ENCODE data around the gene CIB2. TPM values are rescaled to one million over a fixed set of nuclear protein-coding genes. Genes with fewer than 3 reads are reported as not detected.

The CIB2 gene
- polyA plus RNA-seq, 2 donors = 0.49 to 2.6 TPM

- Histone ChIP-seq H3K9me3 (ENCODE audit: control insufficient read depth in 2 of 2, insufficient read depth in 1 of 2, low read depth in 1 of 2, low read length in 1 of 2) (no peaks in the 10 kb centered on the region), H3K27me3 (ENCODE audit: control insufficient read depth in 1 of 2, insufficient read depth in 2 of 2, low read length in 2 of 2) (no peaks in the 10 kb centered on the region), H3K36me3 (ENCODE audit: control insufficient read depth in 2 of 2, insufficient read depth in 2 of 2, low read length in 1 of 2) (no peaks in the 10 kb centered on the region), H3K4me1 (ENCODE audit: control insufficient read depth in 2 of 2, insufficient read depth in 2 of 2, low read length in 1 of 2) (peaks cover 0 to 7% of the 10 kb centered on the region in 2 donors), H3K4me3 (ENCODE audit: low read depth in 1 of 2, low read length in 2 of 2) (peak overlapping the region; percentile 59 to 64), H3K27ac (ENCODE audit: low read depth in 2 of 2, low read length in 1 of 2) (peak overlapping the region in 1 of 2 donors; percentile 43)
- 34 to 61% methylated on average over 24 to 51 of the region's 51 CpGs for WGBS, 2 donors
Observed at GRCh38 chr15:78130466-78131294, 565 bp downstream of the CIB2 start.

GRCh38 chr15:78129751-78130287 is 1.4 kb downstream of the CIB2 start:
- Histone ChIP-seq H3K4me3 (ENCODE audit: low read depth in 1 of 2, low read length in 2 of 2) (no peak overlapping the region), H3K4me1 (ENCODE audit: control insufficient read depth in 2 of 2, insufficient read depth in 2 of 2, low read length in 1 of 2) (peaks cover 0 to 7% of the 10 kb centered on the region in 2 donors)
- WGBS, 2 donors = 91 to 92% methylated on average over 5 of the region's 5 CpGs

GRCh38 chr15:78129077-78129750 is 2.0 kb downstream of the CIB2 start:
- no peaks in the 10 kb centered on the region for H3K27me3 ChIP-seq (ENCODE audit: control insufficient read depth in 1 of 2, insufficient read depth in 2 of 2, low read length in 2 of 2)
- H3K4me1 ChIP-seq (ENCODE audit: control insufficient read depth in 2 of 2, insufficient read depth in 2 of 2, low read length in 1 of 2) = peaks cover 0 to 7% of the 10 kb centered on the region in 2 donors
- H3K4me3 ChIP-seq (ENCODE audit: low read depth in 1 of 2, low read length in 2 of 2) = no peak overlapping the region
- H3K27ac ChIP-seq (ENCODE audit: low read depth in 2 of 2, low read length in 1 of 2) = no peak overlapping the region
- H3K36me3 ChIP-seq (ENCODE audit: control insufficient read depth in 2 of 2, insufficient read depth in 2 of 2, low read length in 1 of 2) = no peaks in the 10 kb centered on the region
- H3K9me3 ChIP-seq (ENCODE audit: control insufficient read depth in 2 of 2, insufficient read depth in 1 of 2, low read depth in 1 of 2, low read length in 1 of 2) = no peaks in the 10 kb centered on the region
- WGBS, 2 donors = 65 to 67% methylated on average over 8 of the region's 8 CpGs

More at GRCh38 chr15:78129751-78130287, 1.4 kb downstream of the CIB2 start:
- H3K27me3 ChIP-seq (ENCODE audit: control insufficient read depth in 1 of 2, insufficient read depth in 2 of 2, low read length in 2 of 2) = no peaks in the 10 kb centered on the region
- H3K27ac ChIP-seq (ENCODE audit: low read depth in 2 of 2, low read length in 1 of 2) = no peak overlapping the region
- no peaks in the 10 kb centered on the region for H3K36me3 ChIP-seq (ENCODE audit: control insufficient read depth in 2 of 2, insufficient read depth in 2 of 2, low read length in 1 of 2)
- H3K9me3 ChIP-seq (ENCODE audit: control insufficient read depth in 2 of 2, insufficient read depth in 1 of 2, low read depth in 1 of 2, low read length in 1 of 2) = no peaks in the 10 kb centered on the region

- no peak overlapping the region for H3K27ac ChIP-seq (ENCODE audit: low read depth in 2 of 2, low read length in 1 of 2)
- H3K9me3 ChIP-seq (ENCODE audit: control insufficient read depth in 2 of 2, insufficient read depth in 1 of 2, low read depth in 1 of 2, low read length in 1 of 2) = no peaks in the 10 kb centered on the region
- H3K27me3 ChIP-seq (ENCODE audit: control insufficient read depth in 1 of 2, insufficient read depth in 2 of 2, low read length in 2 of 2) = no peaks in the 10 kb centered on the region
- peaks cover 0 to 5% of the 10 kb centered on the region in 2 donors for H3K4me1 ChIP-seq (ENCODE audit: control insufficient read depth in 2 of 2, insufficient read depth in 2 of 2, low read length in 1 of 2)
- H3K36me3 ChIP-seq (ENCODE audit: control insufficient read depth in 2 of 2, insufficient read depth in 2 of 2, low read length in 1 of 2) = no peaks in the 10 kb centered on the region
- WGBS, 2 donors = 80 to 83% methylated on average over 2 of the region's 2 CpGs
- H3K4me3 ChIP-seq (ENCODE audit: low read depth in 1 of 2, low read length in 2 of 2) = no peak overlapping the region
Observed at GRCh38 chr15:78127882-78128281, 3.4 kb downstream of the CIB2 start.

GRCh38 chr15:78125267-78125666 is 6.0 kb downstream of the CIB2 start:
- Histone ChIP-seq H3K4me3 (ENCODE audit: low read depth in 1 of 2, low read length in 2 of 2) (no peak overlapping the region), H3K4me1 (ENCODE audit: control insufficient read depth in 2 of 2, insufficient read depth in 2 of 2, low read length in 1 of 2) (no peaks in the 10 kb centered on the region), H3K27me3 (ENCODE audit: control insufficient read depth in 1 of 2, insufficient read depth in 2 of 2, low read length in 2 of 2) (no peaks in the 10 kb centered on the region), H3K36me3 (ENCODE audit: control insufficient read depth in 2 of 2, insufficient read depth in 2 of 2, low read length in 1 of 2) (no peaks in the 10 kb centered on the region), H3K27ac (ENCODE audit: low read depth in 2 of 2, low read length in 1 of 2) (no peak overlapping the region), H3K9me3 (ENCODE audit: control insufficient read depth in 2 of 2, insufficient read depth in 1 of 2, low read depth in 1 of 2, low read length in 1 of 2) (no peaks in the 10 kb centered on the region)
- 77 to 85% methylated on average over 3 of the region's 3 CpGs for WGBS, 2 donors

GRCh38 chr15:78120523-78120922 is 10.7 kb downstream of the CIB2 start:
- no peaks in the 10 kb centered on the region for H3K9me3 ChIP-seq (ENCODE audit: control insufficient read depth in 2 of 2, insufficient read depth in 1 of 2, low read depth in 1 of 2, low read length in 1 of 2)
- H3K4me3 ChIP-seq (ENCODE audit: low read depth in 1 of 2, low read length in 2 of 2) = no peak overlapping the region
- H3K4me1 ChIP-seq (ENCODE audit: control insufficient read depth in 2 of 2, insufficient read depth in 2 of 2, low read length in 1 of 2) = no peaks in the 10 kb centered on the region
- 86 to 87% methylated on average over 5 of the region's 5 CpGs for WGBS, 2 donors
- no peaks in the 10 kb centered on the region for H3K36me3 ChIP-seq (ENCODE audit: control insufficient read depth in 2 of 2, insufficient read depth in 2 of 2, low read length in 1 of 2)
- H3K27ac ChIP-seq (ENCODE audit: low read depth in 2 of 2, low read length in 1 of 2) = no peak overlapping the region
- H3K27me3 ChIP-seq (ENCODE audit: control insufficient read depth in 1 of 2, insufficient read depth in 2 of 2, low read length in 2 of 2) = no peaks in the 10 kb centered on the region

GRCh38 chr15:78112551-78112950 is 18.7 kb downstream of the CIB2 start:
- no peaks in the 10 kb centered on the region for H3K4me1 ChIP-seq (ENCODE audit: control insufficient read depth in 2 of 2, insufficient read depth in 2 of 2, low read length in 1 of 2)
- H3K27ac ChIP-seq (ENCODE audit: low read depth in 2 of 2, low read length in 1 of 2) = no peak overlapping the region
- 79 to 82% methylated on average over 3 of the region's 3 CpGs for WGBS, 2 donors
- H3K27me3 ChIP-seq (ENCODE audit: control insufficient read depth in 1 of 2, insufficient read depth in 2 of 2, low read length in 2 of 2) = no peaks in the 10 kb centered on the region
- no peak overlapping the region for H3K4me3 ChIP-seq (ENCODE audit: low read depth in 1 of 2, low read length in 2 of 2)
- H3K36me3 ChIP-seq (ENCODE audit: control insufficient read depth in 2 of 2, insufficient read depth in 2 of 2, low read length in 1 of 2) = no peaks in the 10 kb centered on the region
- H3K9me3 ChIP-seq (ENCODE audit: control insufficient read depth in 2 of 2, insufficient read depth in 1 of 2, low read depth in 1 of 2, low read length in 1 of 2) = no peaks in the 10 kb centered on the region

GRCh38 chr15:78111788-78112187 is 19.5 kb downstream of the CIB2 start:
- no peaks in the 10 kb centered on the region for H3K4me1 ChIP-seq (ENCODE audit: control insufficient read depth in 2 of 2, insufficient read depth in 2 of 2, low read length in 1 of 2)
- no peak overlapping the region for H3K27ac ChIP-seq (ENCODE audit: low read depth in 2 of 2, low read length in 1 of 2)
- no peak overlapping the region for H3K4me3 ChIP-seq (ENCODE audit: low read depth in 1 of 2, low read length in 2 of 2)
- no peaks in the 10 kb centered on the region for H3K27me3 ChIP-seq (ENCODE audit: control insufficient read depth in 1 of 2, insufficient read depth in 2 of 2, low read length in 2 of 2)
- WGBS, 2 donors = 88 to 92% methylated on average over 3 of the region's 3 CpGs
- H3K36me3 ChIP-seq (ENCODE audit: control insufficient read depth in 2 of 2, insufficient read depth in 2 of 2, low read length in 1 of 2) = no peaks in the 10 kb centered on the region
- no peaks in the 10 kb centered on the region for H3K9me3 ChIP-seq (ENCODE audit: control insufficient read depth in 2 of 2, insufficient read depth in 1 of 2, low read depth in 1 of 2, low read length in 1 of 2)

GRCh38 chr15:78110916-78111475 is 20.2 kb downstream of the CIB2 start:
- H3K36me3 ChIP-seq (ENCODE audit: control insufficient read depth in 2 of 2, insufficient read depth in 2 of 2, low read length in 1 of 2) = no peaks in the 10 kb centered on the region
- no peaks in the 10 kb centered on the region for H3K9me3 ChIP-seq (ENCODE audit: control insufficient read depth in 2 of 2, insufficient read depth in 1 of 2, low read depth in 1 of 2, low read length in 1 of 2)
- 91 to 92% methylated on average over 10 of the region's 10 CpGs for WGBS, 2 donors
- H3K27ac ChIP-seq (ENCODE audit: low read depth in 2 of 2, low read length in 1 of 2) = no peak overlapping the region
- H3K4me1 ChIP-seq (ENCODE audit: control insufficient read depth in 2 of 2, insufficient read depth in 2 of 2, low read length in 1 of 2) = no peaks in the 10 kb centered on the region
- H3K4me3 ChIP-seq (ENCODE audit: low read depth in 1 of 2, low read length in 2 of 2) = no peak overlapping the region
- no peaks in the 10 kb centered on the region for H3K27me3 ChIP-seq (ENCODE audit: control insufficient read depth in 1 of 2, insufficient read depth in 2 of 2, low read length in 2 of 2)

Data from esophagus (tissue), 2 donors.